ENCODE data around the gene POLR1D. TPM values are rescaled to one million over a fixed set of nuclear protein-coding genes. Genes with fewer than 3 reads are reported as not detected.

Gene POLR1D
- total RNA-seq, 1 donor from 2014 or later = 75.2 TPM

DNA sequence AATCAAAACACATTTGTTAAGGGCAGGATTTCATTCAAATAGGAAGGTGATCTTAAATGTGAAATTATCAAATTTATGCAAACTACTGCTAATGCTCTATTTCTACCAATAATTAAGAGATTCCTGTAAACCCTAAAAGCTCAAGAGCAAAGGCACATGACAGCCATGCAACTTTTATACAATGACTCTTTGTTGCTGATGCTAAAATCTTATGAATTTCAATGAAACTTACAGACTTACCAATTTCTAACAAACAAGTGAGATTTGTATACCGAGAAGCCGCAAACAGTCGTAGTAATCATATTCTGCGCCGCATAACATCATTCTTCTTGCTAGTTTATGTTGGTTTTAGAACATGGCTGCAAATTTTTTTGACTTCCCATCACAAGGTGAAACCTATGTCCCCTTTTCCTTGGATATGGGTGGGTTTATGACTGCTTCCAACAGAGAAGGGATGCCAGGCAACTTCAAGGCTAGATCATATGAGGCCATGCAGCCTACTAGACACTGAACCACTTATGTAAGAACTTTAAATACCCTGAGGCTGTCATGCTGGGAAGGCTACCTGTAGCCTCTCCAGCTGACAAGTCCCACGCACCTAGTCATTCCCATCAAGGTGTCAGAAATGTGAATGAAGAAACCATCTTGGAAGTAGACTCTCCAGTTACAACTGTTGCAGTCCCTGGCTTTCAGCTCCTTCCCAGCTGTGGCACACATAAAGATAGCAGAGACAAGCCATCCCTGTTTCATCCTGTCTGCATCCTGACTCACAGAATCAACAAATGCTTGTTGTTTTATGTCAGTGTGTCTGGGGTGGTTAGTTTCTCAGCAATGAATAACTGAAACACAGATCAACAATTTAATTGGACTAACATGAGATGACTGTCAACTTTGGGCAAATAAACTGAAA, 43.3 kb upstream of the POLR1D start:
- no peak for TF ChIP-seq CTCF (IDR thresholded peaks at IDR 0.05)
- no peak for DNase-seq (ENCODE audit: low spot score)
- Mint-ChIP-seq H3K9me3 (ENCODE audit: low read depth) (peaks cover 7% of the 10 kb centered on the region), H3K4me3 (ENCODE audit: unreplicated experiment) (no peak overlapping the region), H3K4me1 (ENCODE audit: low read depth) (peaks cover 27% of the 10 kb centered on the region), H3K27me3 (ENCODE audit: low read depth) (no peaks in the 10 kb centered on the region), H3K27ac (ENCODE audit: unreplicated experiment) (peak overlapping the region; percentile 30), H3K36me3 (ENCODE audit: low read depth) (peaks cover 11% of the 10 kb centered on the region)

- H3K27me3 Mint-ChIP-seq (ENCODE audit: low read depth) = no peaks in the 10 kb centered on the region
- peaks cover 4% of the 10 kb centered on the region for H3K9me3 Mint-ChIP-seq (ENCODE audit: low read depth)
- H3K4me1 Mint-ChIP-seq (ENCODE audit: low read depth) = peaks cover 37% of the 10 kb centered on the region
- no peak for DNase-seq (ENCODE audit: low spot score)
- TF ChIP-seq CTCF (IDR thresholded peaks at IDR 0.05) = no peak
- H3K27ac Mint-ChIP-seq (ENCODE audit: unreplicated experiment) = peak overlapping the region; percentile 84
- peaks cover 3% of the 10 kb centered on the region for H3K36me3 Mint-ChIP-seq (ENCODE audit: low read depth)
- H3K4me3 Mint-ChIP-seq (ENCODE audit: unreplicated experiment) = peak overlapping the region; percentile 5
Observed at GRCh38 chr13:27583645-27584044, 38.0 kb upstream of the POLR1D start.

DNA sequence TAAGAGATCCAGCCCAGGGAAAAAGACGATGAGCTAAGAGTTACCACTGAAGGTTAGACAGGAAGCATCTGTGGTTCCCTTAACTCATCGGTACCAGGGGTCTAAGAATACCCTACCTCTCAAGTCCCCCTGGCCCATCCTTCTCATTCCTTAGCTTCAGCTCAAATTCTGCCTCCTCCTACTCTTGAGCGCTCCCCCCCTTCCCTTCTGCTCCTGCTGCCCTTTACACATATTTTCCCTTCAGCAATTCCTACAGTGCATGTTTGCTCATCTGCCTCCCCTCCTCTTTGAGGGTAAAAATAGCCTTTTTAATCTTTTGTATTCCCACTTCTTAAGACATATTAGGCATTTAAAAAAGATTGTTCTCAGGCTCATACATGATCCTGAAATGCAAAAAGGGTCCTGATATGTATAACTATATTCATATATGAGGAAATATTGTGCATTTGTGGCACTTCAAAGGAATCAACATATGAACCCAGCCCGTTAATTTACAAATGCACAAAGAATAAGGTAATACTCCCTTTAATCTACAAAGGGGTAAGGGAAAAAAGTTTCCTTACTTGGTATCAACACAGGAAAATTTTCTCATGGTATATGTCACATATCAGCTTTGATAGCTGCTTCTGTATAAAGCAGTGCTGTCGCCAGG, 34.5 kb upstream of the POLR1D start:
- H3K9me3 Mint-ChIP-seq (ENCODE audit: low read depth) = peaks cover 4% of the 10 kb centered on the region
- H3K27ac Mint-ChIP-seq (ENCODE audit: unreplicated experiment) = peak overlapping the region; percentile 15
- H3K4me3 Mint-ChIP-seq (ENCODE audit: unreplicated experiment) = no peak overlapping the region
- H3K36me3 Mint-ChIP-seq (ENCODE audit: low read depth) = no peaks in the 10 kb centered on the region
- no peak for TF ChIP-seq CTCF (IDR thresholded peaks at IDR 0.05)
- no peak for DNase-seq (ENCODE audit: low spot score)
- no peaks in the 10 kb centered on the region for H3K27me3 Mint-ChIP-seq (ENCODE audit: low read depth)
- H3K4me1 Mint-ChIP-seq (ENCODE audit: low read depth) = peaks cover 34% of the 10 kb centered on the region

DNA sequence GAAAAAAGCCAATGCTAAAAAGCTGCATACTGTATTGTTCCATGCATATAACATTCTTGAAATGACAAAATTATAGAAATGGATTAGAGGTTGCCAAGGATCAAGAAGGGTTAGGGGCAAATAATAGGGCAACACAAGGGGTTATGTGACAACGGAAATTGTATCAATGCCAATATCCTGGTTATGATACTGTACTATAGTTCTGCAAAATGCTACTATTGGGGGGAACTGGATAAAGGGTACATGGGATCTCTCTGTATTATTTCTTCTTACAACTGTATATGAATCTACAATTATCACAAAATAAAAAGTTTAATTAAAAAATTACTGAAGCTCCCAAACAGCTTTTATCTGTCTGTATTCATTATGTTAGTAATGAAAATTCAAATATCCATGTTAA, 33.3 kb upstream of the POLR1D start:
- Mint-ChIP-seq H3K9me3 (ENCODE audit: low read depth) (peaks cover 4% of the 10 kb centered on the region), H3K4me1 (ENCODE audit: low read depth) (peaks cover 28% of the 10 kb centered on the region), H3K27me3 (ENCODE audit: low read depth) (no peaks in the 10 kb centered on the region), H3K4me3 (ENCODE audit: unreplicated experiment) (no peak overlapping the region), H3K36me3 (ENCODE audit: low read depth) (no peaks in the 10 kb centered on the region), H3K27ac (ENCODE audit: unreplicated experiment) (no peak overlapping the region)
- no peak for DNase-seq (ENCODE audit: low spot score)
- no peak for TF ChIP-seq CTCF (IDR thresholded peaks at IDR 0.05)

DNA sequence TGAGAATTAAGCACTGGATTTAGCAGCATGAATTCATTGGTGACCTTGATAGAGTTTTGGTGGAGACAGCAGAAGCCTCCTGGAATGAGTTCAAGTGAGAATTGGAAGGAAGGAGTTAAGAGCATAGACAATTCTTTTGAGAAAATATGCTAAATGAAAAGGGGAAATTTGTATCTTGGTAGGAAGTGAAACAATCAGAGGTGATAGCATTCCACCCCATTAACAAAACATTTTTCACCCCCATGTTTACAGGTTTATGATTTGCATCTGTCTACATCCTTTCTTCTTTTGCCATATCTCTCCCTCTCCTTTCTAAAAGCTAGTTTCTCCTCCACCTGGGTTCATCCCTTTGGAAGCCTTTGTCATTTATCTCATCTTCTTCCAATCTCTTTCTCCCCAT, 28.8 kb upstream of the POLR1D start:
- no peak for DNase-seq (ENCODE audit: low spot score)
- Mint-ChIP-seq H3K27ac (ENCODE audit: unreplicated experiment) (no peak overlapping the region), H3K36me3 (ENCODE audit: low read depth) (no peaks in the 10 kb centered on the region), H3K9me3 (ENCODE audit: low read depth) (peaks cover 4% of the 10 kb centered on the region), H3K4me1 (ENCODE audit: low read depth) (no peaks in the 10 kb centered on the region), H3K4me3 (ENCODE audit: unreplicated experiment) (no peak overlapping the region), H3K27me3 (ENCODE audit: low read depth) (no peaks in the 10 kb centered on the region)
- no peak for TF ChIP-seq CTCF (IDR thresholded peaks at IDR 0.05)
